Liver (tissue), 3 donors: Measurements from ENCODE around the gene RFLNA.

Source experiments
- CTCF ChIP-seq: fragments of 150-350 bp; IDR thresholded peaks from 2 replicates; pipeline ENCODE4 v1.5.1; 2017; ENCODE audit warnings: improper control_type of control experiment, low read depth, low read length; ENCODE audit not compliant: missing input control
- EGR1 ChIP-seq, 2 donors: IDR thresholded peaks; 2 replicates each; pipeline ENCODE4 v1.6.1; 2016 to 2018; ENCODE audit warnings: antibody characterized with exemption in 2 of 2, low read depth in 2 of 2
- JUND ChIP-seq, 2 donors: IDR thresholded peaks; 2 replicates each; pipeline ENCODE4 v1.6.1; 2016; ENCODE audit warnings: antibody characterized with exemption in 2 of 2
- MAX ChIP-seq: IDR thresholded peaks from 2 replicates; pipeline ENCODE4 v1.6.1; 2016; ENCODE audit warnings: antibody characterized with exemption
- SP1 ChIP-seq: IDR thresholded peaks from 2 replicates; pipeline ENCODE4 v1.6.1; 2018; ENCODE audit warnings: antibody characterized with exemption, mild to moderate bottlenecking
- TAF1 ChIP-seq: conservative IDR thresholded peaks from 2 replicates; pipeline ENCODE4 v1.6.1; 2016; ENCODE audit warnings: antibody characterized with exemption, mild to moderate bottlenecking
- ZBTB33 ChIP-seq: IDR thresholded peaks from 2 replicates; pipeline ENCODE4 v1.6.1; 2016; ENCODE audit warnings: antibody characterized with exemption
- donor health status: healthy.
- donor health status: healthy.

GRCh38 chr12:124345795-124346194 lies 50.9 kb downstream of the RFLNA start:
- TF ChIP-seq ZBTB33: no peak
- TF ChIP-seq CTCF: no peak
- no peak for TF ChIP-seq TAF1
- no peak for TF ChIP-seq SP1
- no peak for TF ChIP-seq MAX
- TF ChIP-seq EGR1 (IDR thresholded peaks at IDR 0.05; ENCODE audit: low read depth in 2 of 2): no peak
- TF ChIP-seq JUND (IDR thresholded peaks at IDR 0.05): no peak
